ENCODE results near the gene RUFY3. TPM values are rescaled to one million over a fixed set of nuclear protein-coding genes. Genes with fewer than 3 reads are reported as not detected.

The RUFY3 gene
- total and polyA plus RNA-seq, 7 donors = 6.0 to 73.4 (median 47.4) TPM

- no peak for DNase-seq
- 82 to 95% methylated on average over 3 of the region's 3 CpGs for WGBS, 2 donors
- TF ChIP-seq POLR2A (IDR thresholded peaks at IDR 0.05) = no peak
- no peak for TF ChIP-seq POLR2AphosphoS5 (IDR thresholded peaks at IDR 0.05)
- TF ChIP-seq EP300 (IDR thresholded peaks at IDR 0.05) = no peak
- TF ChIP-seq, protein P1, sequence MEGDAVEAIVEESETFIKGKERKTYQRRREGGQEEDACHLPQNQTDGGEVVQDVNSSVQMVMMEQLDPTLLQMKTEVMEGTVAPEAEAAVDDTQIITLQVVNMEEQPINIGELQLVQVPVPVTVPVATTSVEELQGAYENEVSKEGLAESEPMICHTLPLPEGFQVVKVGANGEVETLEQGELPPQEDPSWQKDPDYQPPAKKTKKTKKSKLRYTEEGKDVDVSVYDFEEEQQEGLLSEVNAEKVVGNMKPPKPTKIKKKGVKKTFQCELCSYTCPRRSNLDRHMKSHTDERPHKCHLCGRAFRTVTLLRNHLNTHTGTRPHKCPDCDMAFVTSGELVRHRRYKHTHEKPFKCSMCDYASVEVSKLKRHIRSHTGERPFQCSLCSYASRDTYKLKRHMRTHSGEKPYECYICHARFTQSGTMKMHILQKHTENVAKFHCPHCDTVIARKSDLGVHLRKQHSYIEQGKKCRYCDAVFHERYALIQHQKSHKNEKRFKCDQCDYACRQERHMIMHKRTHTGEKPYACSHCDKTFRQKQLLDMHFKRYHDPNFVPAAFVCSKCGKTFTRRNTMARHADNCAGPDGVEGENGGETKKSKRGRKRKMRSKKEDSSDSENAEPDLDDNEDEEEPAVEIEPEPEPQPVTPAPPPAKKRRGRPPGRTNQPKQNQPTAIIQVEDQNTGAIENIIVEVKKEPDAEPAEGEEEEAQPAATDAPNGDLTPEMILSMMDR (IDR thresholded peaks at IDR 0.05) = no peak
- Histone ChIP-seq H3K4me3 (no peak overlapping the region), H3K4me1 (peaks cover 0 to 5% (median 0%) of the 10 kb centered on the region in 4 donors), H3K27ac (no peak overlapping the region), H3K9me3 (no peaks in the 10 kb centered on the region), H3K36me3 (no peaks in the 10 kb centered on the region), H3K27me3 (no peaks in the 10 kb centered on the region)
- intact Hi-C loops (cut with DNase I) = no loop called here
Measured at GRCh38 chr4:70747874-70748273, 26.1 kb downstream of the RUFY3 start.

DNA sequence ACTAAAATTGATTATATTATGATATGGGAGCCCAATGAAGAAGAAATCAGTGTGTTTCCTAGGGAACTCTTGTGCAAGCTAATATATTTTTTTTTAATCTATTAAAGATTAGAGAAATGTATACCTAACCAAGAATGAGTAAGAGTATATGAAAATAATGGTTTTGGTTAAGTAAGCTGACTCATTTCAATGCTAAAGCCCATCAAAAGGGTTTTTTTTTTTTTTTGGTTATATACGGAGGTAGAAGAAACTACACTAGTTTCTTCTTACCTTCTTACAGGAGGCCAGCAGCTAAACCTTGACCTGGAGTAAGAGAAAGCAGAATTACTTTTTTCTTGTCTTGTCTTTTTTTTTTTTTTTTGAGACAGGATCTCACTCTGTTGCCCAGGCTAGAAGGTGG lies 27.5 kb downstream of the RUFY3 start:
- TF ChIP-seq EP300 (IDR thresholded peaks at IDR 0.05) (no peak), POLR2A (IDR thresholded peaks at IDR 0.05) (no peak), POLR2AphosphoS5 (IDR thresholded peaks at IDR 0.05) (no peak)
- TF ChIP-seq, protein P1 (IDR thresholded peaks at IDR 0.05) = no peak
- H3K27me3 ChIP-seq = no peaks in the 10 kb centered on the region
- no peaks in the 10 kb centered on the region for H3K9me3 ChIP-seq
- H3K4me1 ChIP-seq = no peaks in the 10 kb centered on the region
- H3K36me3 ChIP-seq = no peaks in the 10 kb centered on the region
- WGBS, 2 donors = 68 to 85% methylated on average over 1 of the region's 1 CpG
- no peak for DNase-seq
- intact Hi-C loops (cut with DNase I) = no loop called here
- H3K4me3 ChIP-seq = no peak overlapping the region
- no peak overlapping the region for H3K27ac ChIP-seq

DNA sequence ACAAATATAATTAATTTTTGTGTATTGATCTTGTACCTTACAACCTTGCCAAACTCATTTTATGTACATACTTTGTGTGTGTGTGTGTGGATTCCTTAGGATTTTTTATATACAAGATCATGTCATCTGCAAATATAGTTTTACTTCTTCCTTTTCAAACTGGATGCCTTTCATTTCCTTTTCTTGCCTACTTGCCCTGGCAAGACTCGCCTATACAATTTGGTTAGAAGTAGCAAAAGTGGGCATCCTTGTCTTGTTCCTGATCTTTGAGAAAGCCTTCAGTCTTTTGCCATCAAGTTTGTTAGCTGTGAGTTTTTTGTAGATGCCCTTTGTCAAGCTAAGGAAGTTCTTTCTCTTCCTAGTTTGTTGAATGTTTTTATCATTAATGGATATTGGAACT lies 30.5 kb downstream of the RUFY3 start:
- no peaks in the 10 kb centered on the region for H3K36me3 ChIP-seq
- H3K27me3 ChIP-seq = no peaks in the 10 kb centered on the region
- 68 to 93% methylated on average over 1 of the region's 1 CpG for WGBS, 2 donors
- TF ChIP-seq EP300 (IDR thresholded peaks at IDR 0.05) (no peak), POLR2A (IDR thresholded peaks at IDR 0.05) (no peak), POLR2AphosphoS5 (IDR thresholded peaks at IDR 0.05) (no peak)
- TF ChIP-seq, protein P1 (IDR thresholded peaks at IDR 0.05) = no peak
- no peak for DNase-seq
- no peak overlapping the region for H3K27ac ChIP-seq
- H3K9me3 ChIP-seq = no peaks in the 10 kb centered on the region
- H3K4me1 ChIP-seq = no peaks in the 10 kb centered on the region
- H3K4me3 ChIP-seq = no peak overlapping the region
- intact Hi-C loops (cut with DNase I) = no loop called here

- H3K27me3 ChIP-seq = no peaks in the 10 kb centered on the region
- no peaks in the 10 kb centered on the region for H3K9me3 ChIP-seq
- intact Hi-C loops (cut with DNase I) = no loop called here
- no peaks in the 10 kb centered on the region for H3K36me3 ChIP-seq
- no peak overlapping the region for H3K27ac ChIP-seq
- TF ChIP-seq POLR2A (IDR thresholded peaks at IDR 0.05) = no peak
- TF ChIP-seq POLR2AphosphoS5 (IDR thresholded peaks at IDR 0.05) = no peak
- TF ChIP-seq, protein P1 (IDR thresholded peaks at IDR 0.05) = no peak
- no peak for TF ChIP-seq EP300 (IDR thresholded peaks at IDR 0.05)
- no peak for DNase-seq
- H3K4me3 ChIP-seq = no peak overlapping the region
- H3K4me1 ChIP-seq = peaks cover 0 to under 1% (median 0%) of the 10 kb centered on the region in 4 donors
Measured at GRCh38 chr4:70753630-70754029, 31.9 kb downstream of the RUFY3 start.

DNA sequence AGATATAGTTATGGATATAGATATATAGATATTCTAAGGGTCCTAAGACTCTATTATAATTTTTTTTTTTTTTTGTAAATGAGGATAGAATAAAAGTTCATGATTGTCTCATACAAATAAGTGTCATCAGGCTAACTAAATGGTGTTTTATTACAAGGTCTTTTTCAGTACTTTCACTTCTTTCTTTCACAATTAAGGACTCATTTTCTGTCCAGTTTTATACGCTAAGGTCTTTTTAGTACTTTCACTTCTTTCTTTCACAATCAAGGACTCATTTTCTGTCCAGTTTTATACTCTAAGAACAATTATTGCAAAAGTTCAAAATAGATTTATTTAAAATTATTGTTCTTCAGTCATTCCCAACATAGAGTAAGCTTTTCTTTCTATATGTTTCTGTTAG lies 32.7 kb downstream of the RUFY3 start:
- TF ChIP-seq, protein P1 (IDR thresholded peaks at IDR 0.05) = no peak
- TF ChIP-seq POLR2AphosphoS5 (IDR thresholded peaks at IDR 0.05) = no peak
- TF ChIP-seq EP300 (IDR thresholded peaks at IDR 0.05) = no peak
- H3K9me3 ChIP-seq = no peaks in the 10 kb centered on the region
- H3K4me1 ChIP-seq = peaks cover 0 to 8% (median 6%) of the 10 kb centered on the region in 4 donors
- intact Hi-C loops (cut with DNase I) = no loop called here
- H3K36me3 ChIP-seq = no peaks in the 10 kb centered on the region
- H3K27ac ChIP-seq = no peak overlapping the region
- DNase-seq = no peak
- no peaks in the 10 kb centered on the region for H3K27me3 ChIP-seq
- 76 to 79% methylated on average over 1 of the region's 1 CpG for WGBS, 2 donors
- H3K4me3 ChIP-seq = no peak overlapping the region
